ENCODE measurements around the gene SEMA4C. TPM values are rescaled to one million over a fixed set of nuclear protein-coding genes. Genes with fewer than 3 reads are reported as not detected.
A peak's percentile ranks its signal among the peaks of the same experiment; 100 is the strongest.

The SEMA4C gene
- total and polyA plus RNA-seq, 11 donors = 11.7 to 29.6 (median 20.6) TPM

DNA sequence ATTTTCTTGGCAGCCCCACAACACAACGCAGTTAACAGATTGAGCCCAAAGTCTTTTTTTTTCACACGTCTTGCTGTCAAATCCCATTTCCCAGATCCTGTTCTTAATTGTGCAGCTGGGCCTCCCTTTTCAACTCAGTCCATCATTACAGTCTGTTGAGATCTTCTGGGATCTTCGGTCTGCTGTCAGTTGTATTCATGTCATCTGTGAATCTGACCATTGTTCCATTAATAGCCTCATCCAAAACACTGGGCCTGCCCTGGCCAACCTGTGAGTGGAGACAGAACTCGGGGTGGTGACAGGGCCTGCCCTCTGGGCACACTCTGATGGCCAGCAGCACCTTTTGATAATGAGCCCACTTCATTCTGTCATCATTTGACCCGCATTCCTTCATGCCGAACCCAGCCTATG lies 39.7 kb upstream of the SEMA4C start:
- Histone ChIP-seq H3K9me3 (no peaks in the 10 kb centered on the region), H3K4me1 (peaks cover 22 to 74% (median 65%) of the 10 kb centered on the region in 12 donors), H3K36me3 (no peaks in the 10 kb centered on the region), H3K4me3 (no peak overlapping the region), H3K27ac (peak overlapping the region in 11 of 12 donors; percentile 17 to 99 (median 90)), H3K27me3 (no peaks in the 10 kb centered on the region)
- 31 to 34% (median 32%) methylated on average over 5 to 6 of the region's 6 CpGs for WGBS, 4 donors
- intact Hi-C loops (cut with DNase I) = loop anchor here in 7 of 10 donors (2.0 to 10.0 kb wide), 6 partner anchors 37 to 55 kb away; partner anchors contain the start of genes SEMA4C (in 3 of the 7) and ANKRD39 (in 2 of the 7)
- DNase-seq (peak in 4 of 5 donors; percentile 48 to 85 (median 68)), ATAC-seq (peak; percentile 29 to 49 (median 36))
- no peak for TF ChIP-seq CTCF (IDR thresholded peaks at IDR 0.05)
- TF ChIP-seq POLR2A (IDR thresholded peaks at IDR 0.05) = no peak

DNA sequence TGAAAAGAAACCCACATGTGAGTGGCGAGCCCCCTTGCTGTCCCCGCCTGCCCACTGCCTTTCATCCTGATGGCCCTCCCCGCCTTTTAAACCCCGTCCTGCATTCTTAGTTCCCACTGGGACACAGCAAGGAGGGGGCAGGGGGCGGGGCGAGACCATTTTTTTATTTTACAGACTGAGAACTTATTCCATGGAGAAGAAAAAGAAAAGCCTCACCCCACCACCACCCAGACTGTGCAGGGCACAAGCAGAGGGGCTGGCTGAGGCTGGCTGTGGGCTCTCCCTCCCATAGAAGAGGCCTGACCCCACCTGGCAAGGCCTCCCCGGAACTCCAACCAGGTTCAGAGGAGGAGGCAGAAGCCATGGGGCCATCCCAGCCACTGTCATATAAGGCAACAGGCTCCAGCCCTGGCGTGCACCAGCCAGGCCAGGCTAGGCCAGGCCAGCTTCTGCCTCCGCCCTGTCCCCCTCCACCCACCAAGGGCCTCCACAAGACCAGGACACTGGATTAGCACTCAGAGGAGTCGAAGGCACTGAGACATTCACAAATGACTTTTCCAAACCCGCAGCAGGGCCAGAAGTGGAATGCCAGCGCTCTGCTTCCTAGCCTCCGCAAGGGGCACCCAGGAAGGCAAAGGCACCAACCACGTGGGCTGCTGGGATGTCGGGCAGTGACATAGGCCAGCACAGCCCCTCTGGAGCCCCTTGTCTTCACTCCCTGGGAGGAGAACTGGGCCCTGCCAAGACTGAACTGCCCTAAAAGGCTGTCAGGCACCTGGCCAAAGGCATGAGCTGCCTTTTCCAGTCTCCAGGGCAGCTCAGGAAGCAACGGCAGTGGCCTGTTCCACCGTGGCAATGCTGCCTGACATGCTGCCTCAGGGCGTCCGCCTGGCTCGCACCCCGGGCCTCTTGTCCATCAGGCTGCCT lies 37.5 kb upstream of the SEMA4C start:
- intact Hi-C loops (cut with DNase I) = loop anchor here in 7 of 10 donors (1.0 to 10.0 kb wide), 12 partner anchors 33 to 53 kb away; partner anchors contain the start of genes ANKRD39 (in 5 of the 7) and SEMA4C (in 3 of the 7)
- Histone ChIP-seq H3K36me3 (no peaks in the 10 kb centered on the region), H3K27ac (peak overlapping the region; percentile 87 to 99 (median 92)), H3K27me3 (no peaks in the 10 kb centered on the region), H3K9me3 (no peaks in the 10 kb centered on the region), H3K4me1 (peaks cover 22 to 60% (median 44%) of the 10 kb centered on the region in 12 donors), H3K4me3 (peak overlapping the region in 10 of 12 donors; percentile 2 to 49 (median 31))
- DNase-seq (peak; percentile 88 to 94 (median 90)), ATAC-seq (peak; percentile 93 to 96 (median 94))
- 7 to 24% (median 17%) methylated on average over 19 to 21 of the region's 21 CpGs for WGBS, 4 donors
- peak in 2 of 12 donors; percentile 8 to 23 for TF ChIP-seq CTCF (IDR thresholded peaks at IDR 0.05)
- peak in 1 of 2 donors; percentile 56 for TF ChIP-seq POLR2A (IDR thresholded peaks at IDR 0.05)

DNA sequence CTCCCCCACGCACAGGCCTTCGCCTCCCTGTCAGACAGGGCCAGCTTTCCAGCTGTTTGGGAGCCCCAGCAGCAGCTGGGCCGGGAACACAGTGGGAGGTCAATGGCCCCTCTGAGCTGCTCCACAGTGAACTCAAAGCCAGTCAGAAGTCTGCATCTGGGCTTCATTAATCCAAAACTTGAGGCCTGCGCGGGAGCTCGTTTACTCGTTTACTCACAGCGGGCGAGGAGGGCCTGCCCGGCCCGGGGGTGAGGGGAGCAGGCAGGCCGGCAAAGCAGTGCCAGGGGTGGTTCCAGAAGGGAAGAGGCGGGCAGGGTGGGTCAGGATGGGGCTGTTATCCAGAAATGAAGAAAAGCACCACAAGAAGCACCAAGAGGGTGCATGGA lies 36.8 kb upstream of the SEMA4C start:
- peaks cover 22 to 53% (median 39%) of the 10 kb centered on the region in 12 donors for H3K4me1 ChIP-seq
- no peak for TF ChIP-seq POLR2A (IDR thresholded peaks at IDR 0.05)
- no peak for TF ChIP-seq CTCF (IDR thresholded peaks at IDR 0.05)
- H3K9me3 ChIP-seq = no peaks in the 10 kb centered on the region
- peak overlapping the region; percentile 87 to 99 (median 92) for H3K27ac ChIP-seq
- 23 to 41% (median 36%) methylated on average over 7 to 13 of the region's 13 CpGs for WGBS, 4 donors
- H3K27me3 ChIP-seq = no peaks in the 10 kb centered on the region
- ATAC-seq (peak; percentile 9 to 54 (median 22)), DNase-seq (peak; percentile 66 to 73 (median 69))
- intact Hi-C loops (cut with DNase I) = loop anchor here in 7 of 10 donors (1.0 to 10.0 kb wide), 11 partner anchors 32 to 52 kb away; partner anchors contain the start of genes ANKRD39 (in 5 of the 7) and SEMA4C (in 3 of the 7)
- H3K36me3 ChIP-seq = no peaks in the 10 kb centered on the region
- H3K4me3 ChIP-seq = peak overlapping the region in 10 of 12 donors; percentile 2 to 49 (median 31)

- ATAC-seq = no peak
- H3K27me3 ChIP-seq = no peaks in the 10 kb centered on the region
- H3K4me3 ChIP-seq = no peak overlapping the region
- H3K27ac ChIP-seq = peak overlapping the region in 1 of 12 donors; percentile 93
- intact Hi-C loops (cut with DNase I) = loop anchor here in 1 of 10 donors (10.0 kb wide), 1 partner anchor 49 kb away; the partner anchor contains the start of gene ANKRD39
- TF ChIP-seq CTCF (IDR thresholded peaks at IDR 0.05) (no peak), POLR2A (IDR thresholded peaks at IDR 0.05) (no peak)
- H3K36me3 ChIP-seq = no peaks in the 10 kb centered on the region
- 76 to 91% (median 84%) methylated on average over 7 of the region's 7 CpGs for WGBS, 4 donors
- no peaks in the 10 kb centered on the region for H3K9me3 ChIP-seq
- DNase-seq = no peak
- peaks cover 21 to 38% (median 29%) of the 10 kb centered on the region in 12 donors for H3K4me1 ChIP-seq
These were observed 33.9 kb upstream of the SEMA4C start for GRCh38 chr2:96903815-96904214.

Measured in heart left ventricle (tissue), 16 donors.